Endometrium (tissue), 2 donors: ENCODE measurements around the gene NCOA3.
"Not testable (repeated sequence)": the region's sequence is repeated elsewhere in the genome, so short reads cannot be mapped to it uniquely, and the experiment has no call there.

ENCODE experiments used
- FAIRE-seq: peaks from 2 replicates; lab custom pipeline; 2012; peaks lifted over from hg19 to GRCh38; lab: Jason Lieb, UNC
- donor health status: control.
- donor health status: control.

Gene NCOA3

GRCh38 chr20:47468290-47469050 is 33.2 kb upstream of the NCOA3 start:
- no peak for FAIRE-seq

- no peak for FAIRE-seq
Measured at GRCh38 chr20:47475419-47476044, 26.2 kb upstream of the NCOA3 start.

- no peak for FAIRE-seq
Measured at GRCh38 chr20:47476452-47476851, 25.2 kb upstream of the NCOA3 start.

- FAIRE-seq = no peak
Measured at GRCh38 chr20:47479093-47479492, 22.6 kb upstream of the NCOA3 start.

GRCh38 chr20:47479506-47479905 is 22.2 kb upstream of the NCOA3 start:
- FAIRE-seq = no peak

GRCh38 chr20:47480239-47480638 is 21.4 kb upstream of the NCOA3 start:
- FAIRE-seq = no peak

GRCh38 chr20:47480705-47481104 is 21.0 kb upstream of the NCOA3 start:
- FAIRE-seq = no peak

- FAIRE-seq = no peak
Measured at GRCh38 chr20:47481330-47482216, 20.1 kb upstream of the NCOA3 start.

GRCh38 chr20:47482705-47483104 is 19.0 kb upstream of the NCOA3 start:
- no peak for FAIRE-seq

- FAIRE-seq = no peak
Measured at GRCh38 chr20:47484303-47484702, 17.4 kb upstream of the NCOA3 start.

GRCh38 chr20:47487175-47487917 is 14.3 kb upstream of the NCOA3 start:
- FAIRE-seq = no peak

- FAIRE-seq = no peak
Measured at GRCh38 chr20:47489448-47489872, 12.2 kb upstream of the NCOA3 start.

GRCh38 chr20:47490795-47491194 is 10.9 kb upstream of the NCOA3 start:
- FAIRE-seq = no peak

- no peak for FAIRE-seq
Measured at GRCh38 chr20:47492284-47492683, 9.4 kb upstream of the NCOA3 start.

GRCh38 chr20:47493175-47493962 is 8.3 kb upstream of the NCOA3 start:
- no peak for FAIRE-seq

- FAIRE-seq = no peak
Measured at GRCh38 chr20:47493963-47494293, 7.8 kb upstream of the NCOA3 start.

GRCh38 chr20:47494606-47495005 is 7.1 kb upstream of the NCOA3 start:
- not testable (repeated sequence) for FAIRE-seq

GRCh38 chr20:47496118-47496517 is 5.6 kb upstream of the NCOA3 start:
- FAIRE-seq = no peak

GRCh38 chr20:47498606-47499005 is 3.1 kb upstream of the NCOA3 start:
- no peak for FAIRE-seq

GRCh38 chr20:47499053-47499452 is 2.6 kb upstream of the NCOA3 start:
- FAIRE-seq = no peak

GRCh38 chr20:47500082-47500481 is 1.6 kb upstream of the NCOA3 start:
- FAIRE-seq = not testable (repeated sequence)
